HepG2 (cell line): ENCODE results near the gene AP4S1. TPM values are rescaled to one million over a fixed set of nuclear protein-coding genes. Genes with fewer than 3 reads are reported as not detected.

Source experiments
- ASH2L ChIP-seq: fragments of 300-600, 200-600 bp; sonication (generic); IDR thresholded peaks from 2 replicates; pipeline ENCODE4 v1.7.0; 2017; ENCODE audit warnings: low read depth, mild to moderate bottlenecking, moderate library complexity, mixed read lengths, low read length; ENCODE audit not compliant: insufficient read length
- CEBPB ChIP-seq: IDR thresholded peaks from 2 replicates; pipeline ENCODE4 v1.6.1; 2011; ENCODE audit warnings: low read depth, low read length, improper control_type of control experiment, borderline replicate concordance
- ELF1 ChIP-seq: sonication (generic); formaldehyde crosslinking; IDR thresholded peaks from 2 replicates; pipeline ENCODE4 v1.4.0; 2020; ENCODE audit warnings: missing genetic modification reagents
- ELK4 ChIP-seq: sonication (generic); formaldehyde crosslinking; IDR thresholded peaks from 2 replicates; pipeline ENCODE4 v1.9.0; 2021; ENCODE audit warnings: missing genetic modification reagents, borderline replicate concordance
- GATAD2A ChIP-seq: IDR thresholded peaks from 2 replicates; pipeline ENCODE4 v1.6.1; 2016
- HDAC1 ChIP-seq: sonication (generic); formaldehyde crosslinking; IDR thresholded peaks from 2 replicates; pipeline ENCODE4 v1.5.1; 2020; ENCODE audit warnings: mild to moderate bottlenecking, missing genetic modification reagents
- HDAC6 ChIP-seq: fragments of 200-600 bp; sonication (generic); IDR thresholded peaks from 2 replicates; pipeline ENCODE4 v1.7.0; 2017; ENCODE audit warnings: mild to moderate bottlenecking, antibody characterized with exemption, low read length, low read depth
- HNF4G ChIP-seq, 2 experiments: sonication (generic) in 1 of 2; formaldehyde crosslinking in 1 of 2; IDR thresholded peaks; 2 replicates each; pipeline versions ENCODE4 v1.4.0 to v1.6.1; 2011 to 2020; ENCODE audit warnings: borderline replicate concordance in 2 of 2, low read depth in 2 of 2, mild to moderate bottlenecking in 2 of 2, low read length in 1 of 2, missing genetic modification reagents in 1 of 2, moderate library complexity in 1 of 2
- IRF9 ChIP-seq: sonication (generic); formaldehyde crosslinking; IDR thresholded peaks from 2 replicates; pipeline ENCODE4 v1.8.0; 2022; ENCODE audit warnings: missing genetic modification reagents, mild to moderate bottlenecking, borderline replicate concordance
- MIER2 ChIP-seq: IDR thresholded peaks from 2 replicates; pipeline ENCODE4 v1.6.1; 2016; ENCODE audit warnings: missing biosample characterization, missing genetic modification reagents
- PHF20 ChIP-seq: sonication (generic); formaldehyde crosslinking; IDR thresholded peaks from 2 replicates; pipeline ENCODE4 v1.5.0; 2020; ENCODE audit warnings: mild to moderate bottlenecking, missing genetic modification reagents
- PHF5A ChIP-seq: IDR thresholded peaks from one replicate; pipeline ENCODE4 v1.6.1; 2018; ENCODE audit warnings: low read depth, missing genetic modification reagents; ENCODE audit not compliant: unreplicated experiment
- REPIN1 ChIP-seq: sonication (generic); formaldehyde crosslinking; IDR thresholded peaks from 2 replicates; pipeline ENCODE4 v1.8.0; 2022; ENCODE audit warnings: missing genetic modification reagents, low read depth, mild to moderate bottlenecking, borderline replicate concordance
- SOX6 ChIP-seq, 2 experiments: fragments of 450-650 bp in 1 of 2; sonication (generic) in 1 of 2; formaldehyde crosslinking in 1 of 2; IDR thresholded peaks; 2 replicates each; pipeline versions ENCODE4 v1.4.0 to v1.6.1; 2017 to 2020; ENCODE audit warnings: antibody characterized with exemption in 1 of 2, mild to moderate bottlenecking in 1 of 2, missing genetic modification reagents in 1 of 2
- THAP11 ChIP-seq: IDR thresholded peaks from 2 replicates; pipeline ENCODE4 v1.6.1; 2016; ENCODE audit warnings: missing biosample characterization, missing genetic modification reagents
- ZBTB21 ChIP-seq: sonication (generic); formaldehyde crosslinking; IDR thresholded peaks from 2 replicates; pipeline ENCODE4 v1.4.0; 2020; ENCODE audit warnings: missing genetic modification reagents
- ZNF281 ChIP-seq: sonication (generic); formaldehyde crosslinking; IDR thresholded peaks from 2 replicates; pipeline ENCODE4 v1.4.0; 2020; ENCODE audit warnings: missing genetic modification reagents, borderline replicate concordance
- ZNF496 ChIP-seq: sonication (generic); formaldehyde crosslinking; IDR thresholded peaks from 2 replicates; pipeline ENCODE4 v1.8.1; 2023; ENCODE audit warnings: mild to moderate bottlenecking, moderate library complexity, missing genetic modification reagents; ENCODE audit not compliant: insufficient replicate concordance
- ZNF530 ChIP-seq: sonication (generic); formaldehyde crosslinking; IDR thresholded peaks from 2 replicates; pipeline ENCODE4 v1.5.0; 2020; ENCODE audit warnings: low read depth, mild to moderate bottlenecking, missing genetic modification reagents
- ZNF550 ChIP-seq: sonication (generic); formaldehyde crosslinking; IDR thresholded peaks from 2 replicates; pipeline ENCODE4 v1.4.0; 2020; ENCODE audit warnings: mild to moderate bottlenecking, missing genetic modification reagents, borderline replicate concordance
- ZNF720 ChIP-seq: sonication (generic); formaldehyde crosslinking; IDR thresholded peaks from 2 replicates; pipeline ENCODE4 v1.4.0; 2020; ENCODE audit warnings: missing genetic modification reagents
- ZNF784 ChIP-seq: sonication (generic); formaldehyde crosslinking; IDR thresholded peaks from 2 replicates; pipeline ENCODE4 v1.5.1; 2020; ENCODE audit warnings: missing genetic modification reagents, mild to moderate bottlenecking, borderline replicate concordance
- ZNF841 ChIP-seq: sonication (generic); formaldehyde crosslinking; IDR thresholded peaks from 2 replicates; pipeline ENCODE4 v1.8.1; 2023; ENCODE audit warnings: missing genetic modification reagents, borderline replicate concordance
- polyA plus RNA-seq, 8 experiments: library from polyadenylated mRNA; depleted of rRNA in 3 of 8; stranded (reverse) in 7 of 8; unstranded in 1 of 8; fragments of >200 nt; fragmentation: Illumina TruSeq in 4 of 8; extraction: Trizol in 4 of 8; gene quantifications; 2 replicates each; pipeline versions ENCODE4 v1.2.1 to v1.2.3, GENCODE V29; 2011 to 2016; ENCODE audit warnings: low read depth in 4 of 8, missing spikeins in 1 of 8, mixed read lengths in 1 of 8; ENCODE audit not compliant: insufficient read depth in 1 of 8
- total RNA-seq, 5 experiments: library from RNA; depleted of rRNA; stranded (reverse); fragments of >200 nt; fragmentation: Illumina TruSeq; extraction: Trizol; gene quantifications; 2 replicates each; pipeline ENCODE4 v1.2.3, GENCODE V29; 2016; ENCODE audit warnings: low read depth in 1 of 5

AP4S1 gene
- total and polyA plus RNA-seq, 2 of the 13 experiments (the other 11 are each of a cell fraction or from before 2014, with no cell fraction given): 3.9 to 21.1 TPM

GRCh38 chr14:31090883-31091764 is 65.7 kb downstream of the AP4S1 start (continued):
- no peak for TF ChIP-seq ZNF281 (CRISPR knock-in tag)
- TF ChIP-seq HNF4G (IDR thresholded peaks at IDR 0.05; ENCODE audit: borderline replicate concordance, low read depth, low read length): peak; percentile 40; the same call in 1 of the 2 replicates
- no peak; the same call in 1 of the 2 replicates for TF ChIP-seq HNF4G (CRISPR knock-in tag; IDR thresholded peaks at IDR 0.05; ENCODE audit: borderline replicate concordance, low read depth)
- TF ChIP-seq IRF9 (CRISPR knock-in tag): peak; percentile 72; the same call in 1 of the 2 replicates
- no peak for TF ChIP-seq THAP11 (CRISPR knock-in tag)
- TF ChIP-seq ZNF841 (CRISPR knock-in tag): no peak
- no peak for TF ChIP-seq ZNF550 (CRISPR knock-in tag)
- peak; percentile 74 for TF ChIP-seq ASH2L
- peak; percentile 54; the same call in 1 of the 2 replicates for TF ChIP-seq PHF20 (CRISPR knock-in tag)
- TF ChIP-seq ZNF720 (CRISPR knock-in tag): no peak
- no peak for TF ChIP-seq ZNF530 (CRISPR knock-in tag)
- TF ChIP-seq ZNF496 (CRISPR knock-in tag): no peak
- peak; percentile 95 for TF ChIP-seq CEBPB
- 0 out of 2 replicates have a peak, but pooled peaks have one; percentile 41 for TF ChIP-seq HDAC1 (CRISPR knock-in tag)
- peak; percentile 63 for TF ChIP-seq ELF1
- no peak for TF ChIP-seq ZNF784 (CRISPR knock-in tag)
- no peak for TF ChIP-seq SOX6 (IDR thresholded peaks at IDR 0.05)
- TF ChIP-seq SOX6 (CRISPR knock-in tag; IDR thresholded peaks at IDR 0.05): peak; percentile 70
- no peak for TF ChIP-seq REPIN1 (CRISPR knock-in tag)
- TF ChIP-seq ZBTB21 (CRISPR knock-in tag): peak; percentile 77
- no peak for TF ChIP-seq MIER2 (CRISPR knock-in tag)
- TF ChIP-seq PHF5A (CRISPR knock-in tag): no peak
- TF ChIP-seq ELK4 (CRISPR knock-in tag): no peak
- TF ChIP-seq GATAD2A: peak; percentile 88
- TF ChIP-seq HDAC6: no peak
